GM21619 (cell line): ENCODE data around the gene FAM107B.
"Not testable (repeated sequence)": the region's sequence is repeated elsewhere in the genome, so short reads cannot be mapped to it uniquely, and the experiment has no call there.

ENCODE experiments used
- ATAC-seq: cut with Tn5 transposase; IDR thresholded peaks from one replicate; pipeline ENCODE4 v1.9.1; 2021; ENCODE audit not compliant: unreplicated experiment

FAM107B gene

GRCh38 chr10:14639637-14640036, 135.1 kb downstream of the FAM107B start:
- no peak for ATAC-seq

- ATAC-seq, result no peak
These were observed 139.5 kb downstream of the FAM107B start for GRCh38 chr10:14635043-14635710.

GRCh38 chr10:14634572-14634971, 140.1 kb downstream of the FAM107B start:
- ATAC-seq, result not testable (repeated sequence)

- no peak for ATAC-seq
These were observed 148.8 kb downstream of the FAM107B start for GRCh38 chr10:14625765-14626525.

- ATAC-seq, result no peak
These were observed 149.5 kb downstream of the FAM107B start for GRCh38 chr10:14625192-14625631.

- ATAC-seq, result no peak
These were observed 150.1 kb downstream of the FAM107B start for GRCh38 chr10:14624600-14624999.

- ATAC-seq, result no peak
These were observed 150.8 kb downstream of the FAM107B start for GRCh38 chr10:14623931-14624330.

GRCh38 chr10:14621037-14621436, 153.7 kb downstream of the FAM107B start:
- no peak for ATAC-seq

- no peak for ATAC-seq
These were observed 156.0 kb downstream of the FAM107B start for GRCh38 chr10:14618674-14619073.

- ATAC-seq, result no peak
These were observed 156.8 kb downstream of the FAM107B start for GRCh38 chr10:14617852-14618251.

- no peak for ATAC-seq
These were observed 157.6 kb downstream of the FAM107B start for GRCh38 chr10:14616955-14617730.

GRCh38 chr10:14616465-14616864, 158.2 kb downstream of the FAM107B start:
- no peak for ATAC-seq

GRCh38 chr10:14613588-14613920, 161.1 kb downstream of the FAM107B start:
- ATAC-seq, result no peak

- no peak for ATAC-seq
These were observed 161.7 kb downstream of the FAM107B start for GRCh38 chr10:14612873-14613587.

- ATAC-seq, result peak; percentile 72
These were observed 162.6 kb downstream of the FAM107B start for GRCh38 chr10:14611968-14612693.

GRCh38 chr10:14609178-14609577, 165.5 kb downstream of the FAM107B start:
- no peak for ATAC-seq

- peak; percentile 37 for ATAC-seq
These were observed 166.2 kb downstream of the FAM107B start for GRCh38 chr10:14608381-14609001.

- no peak for ATAC-seq
These were observed 168.1 kb downstream of the FAM107B start for GRCh38 chr10:14606633-14607032.

GRCh38 chr10:14605231-14605925, 169.3 kb downstream of the FAM107B start:
- ATAC-seq, result peak; percentile 35
